IPS DF 6.9 (cell line): ENCODE results near the gene TC2N.

Experiments used
- DNase-seq: peaks from one replicate; pipeline ENCODE4 v3.0.0-alpha.2; 2013; ENCODE audit warnings: low read depth, low spot score
- H3K27ac ChIP-seq: one replicate; pipeline ENCODE4 v1.5.1; 2013; ENCODE audit warnings: low read length, control low read depth
- H3K27me3 ChIP-seq: 2 replicates; pipeline ENCODE4 v1.6.1; 2013; ENCODE audit warnings: mild to moderate bottlenecking, low read length; ENCODE audit not compliant: control insufficient read depth, insufficient read depth
- H3K36me3 ChIP-seq: 2 replicates; pipeline ENCODE4 v1.6.1; 2013; ENCODE audit warnings: low read length; ENCODE audit not compliant: control insufficient read depth, insufficient read depth
- H3K4me1 ChIP-seq: 2 replicates; pipeline ENCODE4 v1.6.1; 2013; ENCODE audit warnings: low read length; ENCODE audit not compliant: control insufficient read depth, insufficient read depth
- H3K4me3 ChIP-seq: 2 replicates; pipeline ENCODE4 v1.5.1; 2013; ENCODE audit warnings: mild to moderate bottlenecking, low read length
- H3K9me3 ChIP-seq: 2 replicates; pipeline ENCODE4 v1.6.1; 2013; ENCODE audit warnings: low read length, inconsistent platforms; ENCODE audit not compliant: control insufficient read depth, insufficient read depth
- WGBS: extraction: QIAGEN DNeasy Blood & Tissue Kit; methylation state at CpG from one replicate; pipeline ENCODE4 v1.1.7; 2013; ENCODE audit warnings: mixed read lengths, missing lambda C conversion rate; ENCODE audit not compliant: insufficient read length, insufficient coverage; 5-methylcytosine and 5-hydroxymethylcytosine counted together

TC2N gene

GRCh38 chr14:91889477-91890211, 22.3 kb upstream of the TC2N start:
- Histone ChIP-seq H3K4me1 (no peaks in the 10 kb centered on the region; the same call in none of the 2 replicates), H3K27me3 (no peaks in the 10 kb centered on the region), H3K4me3 (no peak overlapping the region), H3K36me3 (no peaks in the 10 kb centered on the region), H3K27ac (no peak overlapping the region), H3K9me3 (no peaks in the 10 kb centered on the region)
- no peak for DNase-seq
- WGBS = no CpG with 5 or more reads among the region's 13 CpGs

GRCh38 chr14:91888641-91889476, 21.5 kb upstream of the TC2N start:
- Histone ChIP-seq H3K4me3 (no peak overlapping the region), H3K4me1 (no peaks in the 10 kb centered on the region; the same call in none of the 2 replicates), H3K36me3 (no peaks in the 10 kb centered on the region), H3K27me3 (no peaks in the 10 kb centered on the region), H3K27ac (no peak overlapping the region), H3K9me3 (no peaks in the 10 kb centered on the region)
- no CpG with 5 or more reads among the region's 10 CpGs for WGBS
- no peak for DNase-seq

DNA sequence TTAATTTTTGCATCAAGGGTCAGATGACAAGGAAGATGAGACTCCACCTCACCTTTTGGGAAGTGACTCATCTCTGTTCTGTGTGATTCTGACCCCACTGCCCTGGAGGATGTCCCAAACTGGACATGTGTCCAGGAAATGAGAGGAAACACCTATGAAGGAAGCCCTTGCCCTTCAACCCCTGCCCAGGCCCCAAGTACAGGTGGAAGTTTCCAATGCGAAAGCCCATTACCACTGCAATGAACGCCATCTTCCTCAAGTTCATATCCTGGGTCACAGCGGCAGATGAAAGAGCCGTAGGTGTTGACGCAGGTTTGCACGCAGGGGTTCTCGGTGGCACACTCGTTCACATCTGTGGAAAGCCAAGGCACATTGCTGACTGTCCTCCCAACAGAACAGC, 19.6 kb upstream of the TC2N start:
- Histone ChIP-seq H3K4me3 (no peak overlapping the region), H3K4me1 (no peaks in the 10 kb centered on the region; the same call in 1 of the 2 replicates), H3K27me3 (no peaks in the 10 kb centered on the region), H3K36me3 (no peaks in the 10 kb centered on the region), H3K27ac (no peak overlapping the region), H3K9me3 (no peaks in the 10 kb centered on the region)
- no peak for DNase-seq
- no CpG with 5 or more reads among the region's 8 CpGs for WGBS

DNA sequence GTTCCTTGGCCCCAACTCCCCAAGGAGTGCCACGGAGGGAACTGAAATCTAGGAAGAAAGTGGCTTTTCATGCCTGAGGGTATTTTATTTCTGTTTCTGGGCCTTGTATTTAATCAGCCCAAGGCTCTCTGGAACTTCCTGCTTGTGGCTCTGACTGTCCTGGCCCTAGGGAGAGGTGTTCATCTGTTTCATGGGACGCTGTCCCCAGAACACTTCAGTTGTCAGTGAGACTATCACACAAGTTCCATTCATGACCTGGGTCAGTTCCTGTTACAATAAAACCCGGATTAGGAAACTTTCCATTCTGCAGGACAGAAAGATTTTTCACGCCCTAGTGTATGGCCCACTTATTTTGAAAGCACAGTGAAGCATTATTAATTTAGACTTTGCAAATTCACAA, 18.5 kb upstream of the TC2N start:
- Histone ChIP-seq H3K36me3 (no peaks in the 10 kb centered on the region), H3K9me3 (no peaks in the 10 kb centered on the region), H3K4me1 (no peaks in the 10 kb centered on the region; the same call in 1 of the 2 replicates), H3K27ac (no peak overlapping the region), H3K4me3 (no peak overlapping the region), H3K27me3 (no peaks in the 10 kb centered on the region)
- no CpG with 5 or more reads among the region's 4 CpGs for WGBS
- no peak for DNase-seq

DNA sequence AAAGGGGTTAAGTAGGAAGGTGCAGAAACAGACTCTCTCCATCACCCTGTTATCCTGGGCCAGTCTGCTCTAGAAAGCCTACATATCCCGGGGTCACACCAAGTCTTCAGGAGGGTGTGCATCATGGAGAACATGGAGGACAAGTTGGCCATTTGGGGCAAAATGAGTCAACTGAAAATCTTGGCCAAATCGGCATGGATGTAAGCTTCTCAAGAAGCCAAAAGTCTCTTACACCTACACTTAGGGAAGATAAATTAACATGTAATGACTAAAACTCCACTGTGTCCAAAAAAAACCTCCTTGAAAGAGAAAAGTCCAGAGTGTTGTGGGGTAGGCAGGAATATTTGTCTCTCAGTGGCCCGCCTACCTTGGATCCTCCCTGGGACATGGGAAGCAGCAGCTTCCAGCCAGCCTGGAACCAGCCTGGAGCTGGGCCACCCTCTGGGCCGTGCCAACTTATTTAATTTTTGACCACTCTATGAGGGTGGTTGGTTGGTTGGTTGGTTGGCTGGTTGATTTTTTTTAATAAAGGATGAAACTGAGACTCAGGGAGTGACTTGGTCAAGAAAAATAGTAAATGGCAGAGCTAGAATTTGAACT, 17.9 kb upstream of the TC2N start:
- H3K4me1 ChIP-seq = no peaks in the 10 kb centered on the region; the same call in 1 of the 2 replicates
- no peaks in the 10 kb centered on the region for H3K36me3 ChIP-seq
- no CpG with 5 or more reads among the region's 4 CpGs for WGBS
- H3K27me3 ChIP-seq = no peaks in the 10 kb centered on the region
- DNase-seq = no peak
- H3K4me3 ChIP-seq = no peak overlapping the region
- no peaks in the 10 kb centered on the region for H3K9me3 ChIP-seq
- no peak overlapping the region for H3K27ac ChIP-seq

DNA sequence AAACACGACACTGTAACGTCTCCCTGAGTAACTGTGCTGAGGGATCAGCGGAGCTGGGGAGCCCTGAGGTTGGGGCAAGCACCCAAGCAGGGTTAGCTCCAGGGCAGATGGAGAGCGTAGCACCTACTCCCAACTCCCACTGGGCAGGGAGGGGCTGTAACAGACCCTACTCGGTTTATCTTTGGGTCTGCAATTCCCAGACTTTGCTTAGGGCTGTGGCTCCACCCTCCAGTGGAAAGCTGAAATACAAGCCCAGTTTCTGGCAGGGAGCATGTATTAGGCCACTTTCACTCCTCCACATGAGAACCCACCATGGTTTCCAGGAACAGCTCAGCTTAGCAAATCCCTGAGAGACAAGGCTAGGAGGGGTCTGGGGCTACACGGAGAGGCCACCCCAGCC, 17.3 kb upstream of the TC2N start:
- Histone ChIP-seq H3K27ac (no peak overlapping the region), H3K4me3 (no peak overlapping the region), H3K4me1 (no peaks in the 10 kb centered on the region; the same call in 1 of the 2 replicates), H3K27me3 (no peaks in the 10 kb centered on the region), H3K36me3 (no peaks in the 10 kb centered on the region), H3K9me3 (no peaks in the 10 kb centered on the region)
- DNase-seq = no peak
- WGBS = no CpG with 5 or more reads among the region's 6 CpGs

GRCh38 chr14:91883753-91884152, 16.4 kb upstream of the TC2N start:
- Histone ChIP-seq H3K9me3 (no peaks in the 10 kb centered on the region), H3K4me1 (no peaks in the 10 kb centered on the region), H3K4me3 (no peak overlapping the region), H3K27me3 (no peaks in the 10 kb centered on the region), H3K36me3 (no peaks in the 10 kb centered on the region), H3K27ac (no peak overlapping the region)
- no peak for DNase-seq
- no CpG with 5 or more reads among the region's 9 CpGs for WGBS

GRCh38 chr14:91882776-91883175, 15.4 kb upstream of the TC2N start:
- Histone ChIP-seq H3K4me1 (no peaks in the 10 kb centered on the region), H3K36me3 (no peaks in the 10 kb centered on the region), H3K27ac (no peak overlapping the region), H3K9me3 (no peaks in the 10 kb centered on the region), H3K4me3 (no peak overlapping the region), H3K27me3 (no peaks in the 10 kb centered on the region)
- DNase-seq = no peak
- WGBS = no CpG with 5 or more reads among the region's 4 CpGs

GRCh38 chr14:91882369-91882768, 15.0 kb upstream of the TC2N start:
- Histone ChIP-seq H3K9me3 (no peaks in the 10 kb centered on the region), H3K4me1 (no peaks in the 10 kb centered on the region), H3K36me3 (no peaks in the 10 kb centered on the region), H3K27me3 (no peaks in the 10 kb centered on the region), H3K4me3 (no peak overlapping the region), H3K27ac (no peak overlapping the region)
- WGBS = no CpG with 5 or more reads among the region's 5 CpGs
- DNase-seq = no peak

- no CpG with 5 or more reads among the region's 6 CpGs for WGBS
- H3K4me3 ChIP-seq = no peak overlapping the region
- H3K36me3 ChIP-seq = no peaks in the 10 kb centered on the region
- no peaks in the 10 kb centered on the region for H3K27me3 ChIP-seq
- DNase-seq = no peak
- H3K27ac ChIP-seq = no peak overlapping the region
- H3K9me3 ChIP-seq = no peaks in the 10 kb centered on the region
- H3K4me1 ChIP-seq = no peaks in the 10 kb centered on the region
Measured at GRCh38 chr14:91879196-91879595, 11.9 kb upstream of the TC2N start.
